Frontal cortex (tissue), 4 donors: ENCODE data around the gene CRK. TPM values are rescaled to one million over a fixed set of nuclear protein-coding genes. Genes with fewer than 3 reads are reported as not detected.
"Not testable (repeated sequence)": the region's sequence is repeated elsewhere in the genome, so short reads cannot be mapped to it uniquely, and the experiment has no call there.

Source experiments
- DNase-seq, 2 donors: peaks; one replicate each; pipeline ENCODE4 v3.0.0; 2012; ENCODE audit warnings: low spot score in 2 of 2
- FAIRE-seq: peaks from 2 replicates; lab custom pipeline; 2012; peaks lifted over from hg19 to GRCh38; lab: Jason Lieb, UNC
- total RNA-seq: library from RNA; depleted of rRNA; stranded (reverse); fragments of >200 nt; gene quantifications from one replicate; pipeline ENCODE4 v1.2.3, GENCODE V29; 2014
- donor health status: control.
- donor health status: control.
- donor health status: control.

The CRK gene
- total RNA-seq, 1 donor from 2014 or later: 164 TPM

DNA sequence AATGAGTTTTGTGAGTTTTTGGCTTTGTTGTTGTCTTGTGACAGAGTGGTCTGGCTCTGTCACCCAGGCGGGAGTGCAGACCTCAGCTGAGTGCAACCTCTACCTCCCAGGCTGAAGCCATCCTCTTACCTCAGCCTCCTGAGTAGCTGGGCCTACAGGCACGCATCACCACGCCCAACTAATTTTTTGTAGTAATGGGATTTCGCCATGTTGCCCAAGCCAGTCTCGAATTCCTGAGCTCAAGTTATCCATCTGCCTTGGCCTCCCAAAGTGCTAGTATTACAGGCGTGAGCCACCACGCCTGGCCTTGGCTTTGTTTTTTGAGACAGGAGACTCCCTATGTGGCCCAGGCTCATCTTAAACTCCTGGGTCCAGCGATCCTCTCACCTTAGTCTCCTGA is 15.1 kb downstream of the CRK start:
- no peak for FAIRE-seq

DNA sequence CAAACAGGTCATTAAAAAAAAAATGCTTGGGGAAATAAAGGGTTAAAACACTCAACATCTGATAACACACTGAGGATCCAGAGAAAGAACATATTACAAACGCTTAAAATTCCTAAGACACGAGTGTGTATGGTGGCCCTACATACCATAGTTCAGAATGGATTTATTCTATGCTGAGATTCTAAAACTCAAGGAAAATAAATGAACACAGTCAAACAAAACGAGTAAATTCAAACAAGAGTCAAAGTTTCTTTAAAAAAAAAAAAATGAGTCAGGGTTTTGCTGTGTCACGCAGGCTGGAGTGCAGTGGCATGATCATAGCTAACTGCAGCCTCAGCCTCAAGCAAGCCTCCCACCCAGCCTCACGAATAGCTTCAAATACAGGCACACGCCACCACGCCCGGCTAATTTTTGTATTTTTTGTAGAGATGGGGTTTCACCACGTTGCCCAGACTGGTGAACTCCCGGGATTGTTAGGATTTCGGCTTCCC is 17.4 kb downstream of the CRK start:
- DNase-seq (no peak), FAIRE-seq (no peak)

More for the DNA sequence above, 15.1 kb downstream of the CRK start:
- no peak for DNase-seq

DNA sequence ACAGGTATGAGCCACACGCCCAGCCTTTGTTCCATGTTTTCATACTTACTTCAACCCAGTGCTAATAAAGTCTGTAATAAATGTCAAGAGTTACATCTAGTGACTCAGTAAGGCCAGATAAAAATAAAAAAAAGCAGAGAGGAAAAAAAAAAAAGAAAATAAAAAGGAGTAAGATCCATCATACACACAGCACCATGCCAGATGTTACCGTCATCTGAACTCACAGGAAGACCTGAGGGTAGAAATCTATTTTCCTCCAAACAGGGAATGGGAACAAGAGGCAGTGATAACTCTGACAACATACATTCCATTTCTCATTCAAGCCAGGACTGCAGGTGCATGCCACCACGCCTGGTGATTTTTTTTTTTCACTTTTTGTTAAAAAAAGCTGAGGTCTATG is 20.7 kb downstream of the CRK start:
- no peak for FAIRE-seq

DNA sequence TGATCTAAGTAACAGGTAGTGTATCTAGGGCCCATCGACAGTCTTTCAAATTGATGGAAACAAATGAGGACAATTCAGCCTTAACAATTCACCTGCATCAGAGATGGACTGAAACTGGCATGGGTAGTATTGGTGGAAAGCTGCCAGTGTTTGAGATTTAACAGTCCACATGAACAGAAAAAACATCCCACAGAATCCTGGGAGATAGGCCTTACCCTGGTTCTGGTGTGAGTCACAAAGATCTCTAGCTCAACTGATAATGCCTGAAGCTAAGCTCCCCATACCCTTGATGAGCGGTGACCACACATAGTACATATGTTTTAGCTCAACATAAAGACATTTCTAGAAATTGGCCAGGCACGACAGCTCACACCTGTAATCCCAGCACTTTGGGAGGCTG is 21.9 kb downstream of the CRK start:
- DNase-seq: no peak
- FAIRE-seq: no peak

More for the DNA sequence above, 20.7 kb downstream of the CRK start:
- no peak for DNase-seq

DNA sequence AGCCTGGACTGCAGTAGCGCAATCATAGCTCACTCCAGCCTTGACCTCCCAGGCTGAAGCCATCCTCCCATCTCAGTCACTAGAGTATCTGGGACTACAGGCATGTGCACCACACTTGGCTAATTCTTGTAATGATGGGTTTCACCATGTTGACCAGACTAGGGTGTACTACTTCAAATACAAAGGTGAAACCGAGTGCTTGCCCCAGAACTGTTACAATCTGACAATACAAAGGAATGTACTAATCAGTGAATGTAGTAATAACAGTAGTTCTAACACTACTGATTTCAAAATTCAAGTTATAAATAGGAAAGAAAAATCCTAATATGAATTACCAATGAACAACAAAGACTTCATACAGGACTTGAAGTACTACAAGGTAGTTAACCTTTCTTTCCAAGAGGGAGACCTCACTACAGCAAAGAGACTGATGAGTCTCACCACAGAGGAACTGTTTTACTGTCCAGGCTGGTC is 24.4 kb downstream of the CRK start:
- FAIRE-seq (no peak), DNase-seq (no peak)

DNA sequence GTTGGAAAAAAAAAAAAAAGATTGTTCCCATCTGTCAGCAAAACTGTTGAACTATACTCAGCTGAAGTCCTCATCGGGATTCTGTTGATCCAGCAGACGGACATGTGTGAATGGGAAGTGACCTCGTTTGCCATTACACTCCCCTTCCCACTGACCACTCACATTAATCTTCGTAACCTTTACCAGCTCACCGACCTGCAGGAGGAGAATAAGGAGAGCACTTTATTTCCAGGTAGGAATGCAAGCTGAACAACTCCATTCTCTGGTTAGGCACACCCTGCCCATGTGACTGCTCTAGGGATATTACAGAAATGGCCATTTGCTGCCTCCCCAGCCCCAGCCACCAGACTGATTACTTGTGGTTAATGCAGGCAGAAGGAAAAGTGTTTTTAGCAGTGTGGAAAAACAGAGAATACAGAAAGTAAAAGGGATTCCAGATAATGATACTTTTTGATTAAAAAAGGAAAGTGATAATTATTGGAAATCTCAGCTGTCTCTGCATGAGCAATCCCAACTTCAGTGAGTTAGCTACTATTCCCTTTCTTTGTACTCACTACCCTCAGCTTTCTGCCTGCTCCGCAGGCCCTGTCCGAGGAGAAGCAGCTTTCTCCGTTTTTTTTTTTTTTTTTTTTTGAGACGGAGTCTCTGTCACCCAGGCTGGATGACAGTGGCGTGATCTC is 32.4 kb downstream of the CRK start:
- FAIRE-seq (no peak), DNase-seq (no peak)

DNA sequence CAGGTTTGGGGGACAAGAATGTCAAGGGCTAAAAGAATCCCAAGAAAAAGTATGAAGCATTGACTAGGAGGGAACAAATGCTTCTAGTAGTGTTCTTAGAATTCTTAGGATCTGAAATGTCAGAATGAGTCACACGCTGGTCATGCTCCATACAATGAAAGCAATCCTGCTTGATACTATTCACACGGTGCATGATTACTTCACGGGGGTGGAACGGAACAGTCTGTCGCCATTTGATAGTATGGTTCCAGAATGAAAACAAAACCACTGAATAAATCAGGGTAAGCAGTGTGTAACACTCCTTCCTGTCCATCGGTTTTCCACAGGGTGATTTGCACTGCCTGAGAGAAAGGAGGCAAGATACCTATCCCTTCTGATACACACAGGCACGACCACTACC is 33.1 kb downstream of the CRK start:
- FAIRE-seq (no peak), DNase-seq (no peak)

DNA sequence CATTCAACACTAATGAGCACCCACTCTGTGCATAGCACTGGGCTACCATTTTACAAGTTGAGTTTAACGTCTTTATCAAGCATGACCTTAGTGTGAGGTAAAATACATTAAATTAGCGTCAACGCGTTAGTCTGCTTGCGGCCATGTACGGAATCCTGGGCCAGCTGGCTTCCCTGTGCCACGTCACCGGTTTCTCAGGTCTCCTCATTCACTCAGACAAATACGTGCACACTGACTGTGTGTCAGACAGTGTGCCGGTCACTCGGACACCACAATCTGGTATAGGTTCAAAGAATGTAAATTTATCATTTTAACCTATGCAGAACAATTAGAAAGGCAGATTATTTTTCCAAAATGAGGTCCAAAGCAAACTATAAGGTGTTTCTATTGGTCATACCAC is 34.6 kb downstream of the CRK start:
- FAIRE-seq (no peak), DNase-seq (no peak)

DNA sequence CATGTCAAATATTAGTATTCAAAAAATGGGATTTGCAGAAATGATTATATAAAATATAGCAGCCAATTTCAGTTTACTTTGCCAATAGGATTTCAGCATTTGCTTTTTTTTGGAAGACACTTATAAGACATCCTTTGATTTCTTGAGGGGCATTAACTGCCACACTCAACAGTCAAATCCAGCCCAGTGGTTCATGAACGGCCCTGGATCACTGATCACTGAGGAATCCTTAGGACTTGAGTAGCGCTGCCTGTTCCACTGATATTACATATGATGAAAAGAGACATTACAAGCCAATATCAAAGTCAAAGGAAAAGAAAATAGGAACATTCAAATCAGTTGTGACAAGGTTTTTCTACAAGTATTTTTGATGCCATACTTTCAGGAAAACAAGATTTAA is 35.1 kb downstream of the CRK start:
- no peak for DNase-seq
- FAIRE-seq: no peak

DNA sequence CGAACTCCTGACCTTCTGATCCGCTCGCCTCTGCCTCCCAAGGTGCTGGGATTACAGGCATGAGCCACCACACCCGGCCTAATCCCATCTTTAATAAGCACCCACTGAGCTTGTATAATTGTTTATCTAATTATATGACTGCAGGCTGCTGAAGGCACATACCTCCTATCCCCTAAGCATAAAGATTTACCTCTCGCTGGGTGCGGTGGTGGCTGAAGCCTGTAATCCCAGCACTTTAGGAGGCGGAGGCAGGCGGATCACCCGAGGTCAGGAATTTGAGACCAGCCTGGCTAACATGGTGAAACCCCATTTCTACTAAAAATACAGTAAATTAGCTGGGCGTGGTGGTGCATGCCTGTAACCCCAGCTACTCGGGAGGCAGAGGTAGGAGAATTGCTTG is 35.9 kb downstream of the CRK start:
- FAIRE-seq (no peak), DNase-seq (no peak)

DNA sequence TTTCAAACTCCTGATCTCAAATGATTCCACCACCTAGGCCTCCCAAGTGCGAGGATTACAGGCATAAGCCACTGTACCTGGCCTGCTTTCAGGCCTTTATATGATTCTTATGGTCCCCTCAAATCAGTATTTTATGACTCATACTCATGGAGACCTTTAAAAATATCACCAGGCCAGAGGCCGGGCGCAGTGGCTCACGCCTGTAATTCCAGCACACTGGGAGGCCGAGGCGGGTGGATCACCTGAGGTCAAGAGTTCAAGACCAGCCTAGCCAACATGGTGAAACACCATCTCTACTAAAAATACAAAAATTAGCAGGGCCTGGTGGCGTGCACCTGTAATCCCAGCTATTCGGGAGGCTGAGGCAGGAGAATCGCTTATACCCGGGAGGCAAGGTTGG is 37.6 kb downstream of the CRK start:
- not testable (repeated sequence) for FAIRE-seq, DNase-seq

DNA sequence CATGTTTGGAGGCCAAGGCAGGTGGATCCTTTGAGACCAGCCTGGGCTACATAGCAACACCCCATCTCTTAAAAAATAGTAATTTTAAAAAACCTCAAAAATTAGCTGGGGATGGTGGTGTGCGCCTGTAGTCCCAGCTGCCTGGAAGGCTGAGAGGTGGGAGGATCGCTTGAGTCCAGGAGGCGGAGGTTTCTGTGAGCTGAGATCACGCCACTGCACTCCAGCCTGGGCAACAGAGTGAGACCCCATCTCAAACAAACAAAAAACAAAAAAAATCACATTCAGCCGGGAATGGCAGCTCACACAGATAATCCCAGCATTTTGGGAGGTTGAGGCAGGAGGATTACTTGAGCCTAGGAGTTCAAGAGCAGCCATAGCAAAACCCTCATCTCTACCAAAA is 39.6 kb downstream of the CRK start:
- FAIRE-seq: no peak
- DNase-seq: no peak

DNA sequence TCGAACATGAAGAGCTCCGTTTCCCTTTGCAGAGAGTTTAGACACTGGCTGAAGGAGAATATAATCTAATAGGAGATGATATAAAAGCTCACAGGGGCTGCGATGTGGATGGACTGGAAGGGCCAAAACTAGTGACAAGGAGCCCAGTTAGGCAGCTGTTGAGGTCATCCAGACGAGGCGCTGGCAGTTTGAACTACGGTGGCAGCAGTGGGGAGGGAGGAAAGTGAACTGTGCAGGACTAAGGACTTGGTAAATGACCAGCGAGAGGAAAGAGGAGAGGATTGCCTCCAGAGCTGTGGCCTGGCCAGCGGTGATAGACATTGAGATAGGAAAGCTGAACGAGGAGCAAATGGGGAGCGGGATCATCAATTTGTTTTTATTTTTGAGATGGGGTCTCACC is 41.4 kb downstream of the CRK start:
- DNase-seq (no peak), FAIRE-seq (no peak)

DNA sequence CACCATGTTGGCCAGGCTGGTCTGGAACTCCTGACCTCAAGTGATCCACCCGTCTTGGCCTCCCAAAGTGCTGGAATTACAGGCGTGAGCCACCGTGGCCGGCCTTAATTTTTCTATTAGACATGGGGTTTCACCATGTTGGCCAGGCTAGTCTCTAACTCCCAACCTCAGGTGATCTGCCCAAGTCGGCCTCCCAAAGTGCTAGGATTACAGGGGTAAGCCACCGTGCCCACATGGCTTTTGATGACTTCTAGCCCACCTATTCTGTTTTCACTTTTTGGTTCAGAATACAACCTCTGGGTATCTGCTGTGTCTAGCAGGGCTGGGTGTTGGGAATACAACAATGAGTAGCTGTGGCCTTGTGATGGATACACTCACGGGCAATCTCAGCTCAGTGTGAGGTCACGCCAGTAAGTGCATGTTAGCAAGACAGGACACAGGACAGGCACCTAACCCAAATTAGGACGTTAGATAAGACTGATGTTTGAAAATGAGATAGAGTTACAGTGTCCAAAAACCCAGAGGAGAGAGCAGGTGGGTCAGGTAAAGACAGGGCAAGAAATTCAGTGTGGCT is 41.9 kb downstream of the CRK start:
- FAIRE-seq: no peak
- DNase-seq: no peak

DNA sequence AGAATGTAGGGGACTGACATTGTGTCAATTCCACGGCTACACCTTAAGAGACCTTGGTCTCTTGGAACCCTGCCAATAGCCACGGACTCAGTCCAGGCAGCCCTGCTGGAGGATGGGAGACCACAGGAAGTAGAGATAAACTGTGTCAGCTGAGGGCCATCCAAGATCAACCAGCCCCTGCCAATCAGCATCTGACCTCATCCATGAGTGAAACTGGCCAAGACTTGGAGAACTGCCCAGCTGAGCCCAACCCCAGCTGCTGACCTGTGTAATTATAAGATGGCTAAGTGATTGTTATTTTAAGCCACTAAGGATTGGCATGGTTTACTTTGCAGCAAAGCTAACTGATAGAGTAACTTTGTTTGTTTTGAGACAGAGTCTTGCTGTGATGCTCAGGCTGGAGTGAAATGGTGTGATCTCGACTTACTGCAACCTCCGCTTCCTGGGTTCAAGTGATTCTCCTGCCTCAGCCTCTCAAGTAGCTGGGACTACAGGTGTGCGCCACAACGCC is 42.7 kb downstream of the CRK start:
- DNase-seq: no peak
- FAIRE-seq: no peak

DNA sequence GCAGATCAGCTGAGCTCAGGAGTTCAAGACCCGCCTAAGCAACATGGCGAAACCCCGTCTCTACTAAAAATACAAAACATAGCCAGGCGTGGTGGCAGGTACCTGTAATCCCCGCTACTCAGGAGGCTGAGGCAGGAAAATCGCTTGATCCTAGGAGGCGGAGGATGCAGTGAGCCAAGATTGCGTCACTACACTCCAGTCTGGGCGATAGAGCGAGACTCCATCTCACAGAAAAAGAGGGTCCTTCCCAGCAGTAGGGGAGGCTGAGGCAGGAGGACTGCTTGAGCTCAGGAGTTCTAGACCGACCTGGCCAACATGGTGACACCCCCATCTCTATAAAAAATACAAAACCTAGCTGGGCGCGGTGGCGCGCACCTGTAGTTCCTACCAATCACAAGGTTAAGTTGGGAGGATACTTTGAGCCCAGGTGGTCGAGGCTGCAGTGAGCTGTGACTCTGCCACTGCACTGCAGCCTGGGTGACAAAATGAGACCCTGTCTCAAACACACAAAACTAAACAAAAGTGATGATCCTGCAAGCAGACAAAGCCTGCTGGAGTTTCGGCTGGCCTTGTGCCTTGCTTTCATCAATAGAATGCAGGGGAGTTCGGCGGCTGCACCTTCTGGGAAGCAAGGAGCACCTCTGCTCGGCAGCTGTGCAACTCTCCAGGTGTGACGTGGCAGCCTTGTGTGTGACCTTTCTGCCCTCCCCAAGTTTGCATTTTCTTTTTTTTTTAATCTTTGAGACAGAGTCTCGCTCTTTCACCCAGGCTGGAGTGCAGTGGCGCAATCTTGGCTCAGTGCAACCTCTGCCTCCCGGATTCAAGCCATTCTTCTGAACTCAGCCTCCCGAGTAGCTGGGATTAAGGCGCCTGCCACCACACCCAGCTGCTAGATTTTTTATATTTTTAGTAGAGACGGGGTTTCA is 43.6 kb downstream of the CRK start:
- no peak for FAIRE-seq

DNA sequence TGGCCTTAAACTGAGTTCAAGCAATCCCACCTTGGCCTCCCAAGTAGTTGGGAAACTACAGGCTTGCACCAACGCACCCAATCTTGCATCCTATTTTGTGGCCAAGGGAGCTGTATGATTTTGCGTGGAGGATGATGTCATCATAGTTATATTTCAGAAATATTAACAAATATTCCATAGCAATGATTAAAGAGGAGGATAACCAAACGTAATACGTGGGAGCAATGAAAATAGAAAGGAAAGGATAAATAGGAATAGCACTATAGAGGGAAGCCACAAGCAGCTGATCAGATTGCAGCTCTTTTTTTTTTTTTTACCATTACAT is 53.8 kb downstream of the CRK start:
- FAIRE-seq (no peak), DNase-seq (no peak)

More for the DNA sequence above, 43.6 kb downstream of the CRK start:
- DNase-seq: no peak

DNA sequence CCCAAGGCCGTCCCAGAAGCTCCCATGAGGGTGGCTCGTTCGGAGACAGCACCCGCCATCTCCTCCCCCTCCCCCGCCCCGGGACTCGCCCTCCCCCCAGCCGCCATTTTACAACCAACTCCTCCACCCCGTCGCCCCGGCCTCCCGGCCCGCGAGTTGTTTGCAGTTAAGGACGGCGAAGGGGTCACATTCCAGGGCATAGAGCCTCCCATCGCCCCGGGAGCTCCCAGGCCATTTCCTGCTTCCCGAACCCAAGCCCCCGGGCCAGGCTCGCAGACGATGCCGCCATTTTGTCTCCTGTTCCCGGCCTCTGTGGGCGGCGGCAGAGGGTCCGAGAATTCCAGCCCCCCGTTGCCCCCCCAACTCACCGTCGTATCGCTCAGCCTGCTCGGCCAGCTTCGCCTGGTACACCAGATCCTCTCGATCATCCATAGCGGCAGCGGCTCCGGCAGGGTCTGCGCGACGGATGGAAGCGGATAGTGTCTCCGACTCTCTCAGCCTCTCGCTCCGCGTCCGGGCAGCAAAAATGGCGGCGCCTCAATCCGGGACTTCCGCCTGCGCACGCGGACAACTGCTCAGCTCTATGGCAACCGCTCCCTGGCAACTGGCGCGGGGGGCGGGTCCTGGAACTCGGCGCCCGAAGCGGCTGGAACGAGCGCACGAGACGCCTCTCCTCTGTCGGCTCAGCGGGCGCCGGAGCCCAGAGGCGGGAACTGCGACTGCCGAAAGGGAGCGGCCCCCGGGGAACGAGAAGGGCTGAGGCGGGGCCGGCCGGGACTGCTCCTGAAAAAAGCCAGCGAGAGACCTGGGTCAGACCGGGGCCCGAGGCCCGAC is 56.1 kb downstream of the CRK start, which contains the start of gene YWHAE:
YWHAE (minus strand) TSS at position 544 of the 834 bp plus-strand sequence; CDS start at position 432, 112 bp downstream.
- FAIRE-seq (no peak), DNase-seq (peak; percentile 94 to 96)

DNA sequence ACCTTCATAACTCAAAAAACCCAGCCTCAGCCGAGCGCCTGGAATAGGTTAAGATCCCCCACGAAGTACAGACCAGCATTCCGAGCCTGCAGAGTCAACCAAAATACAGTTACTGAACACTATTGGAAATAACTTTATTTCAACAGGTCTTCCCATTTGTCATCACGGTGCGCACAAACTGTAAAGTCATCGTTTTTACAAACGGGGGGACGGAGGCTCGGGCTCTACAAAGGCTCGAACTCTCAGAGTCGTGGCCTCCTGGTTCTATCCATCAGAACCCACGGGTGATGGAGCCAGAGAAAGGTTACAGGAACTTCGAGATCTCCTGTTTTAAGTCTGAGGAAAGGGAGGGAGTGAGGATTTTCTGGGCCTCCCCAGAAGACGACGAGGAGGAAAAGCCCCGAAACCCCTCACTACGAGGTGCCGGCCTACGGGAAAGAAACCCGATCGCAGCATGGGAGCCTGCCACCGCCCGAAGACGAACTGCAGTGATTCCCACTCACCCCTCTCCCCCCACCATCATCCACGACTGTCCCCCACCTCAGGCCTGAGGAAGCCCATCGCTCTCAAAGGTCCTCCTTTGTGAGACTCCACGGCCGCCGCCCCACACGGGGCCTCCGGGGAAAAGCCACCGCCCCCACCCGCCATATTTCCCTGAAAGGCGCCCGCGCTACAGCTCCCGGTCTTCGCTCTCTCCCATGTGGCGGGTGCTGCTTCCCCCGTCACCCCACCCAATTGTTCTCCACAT is 56.9 kb downstream of the CRK start:
- DNase-seq (no peak), FAIRE-seq (no peak)
